ENCODE results near the gene XCL2.
"Not testable (repeated sequence)": the region's sequence is repeated elsewhere in the genome, so short reads cannot be mapped to it uniquely, and the experiment has no call there.

Gene XCL2

DNA sequence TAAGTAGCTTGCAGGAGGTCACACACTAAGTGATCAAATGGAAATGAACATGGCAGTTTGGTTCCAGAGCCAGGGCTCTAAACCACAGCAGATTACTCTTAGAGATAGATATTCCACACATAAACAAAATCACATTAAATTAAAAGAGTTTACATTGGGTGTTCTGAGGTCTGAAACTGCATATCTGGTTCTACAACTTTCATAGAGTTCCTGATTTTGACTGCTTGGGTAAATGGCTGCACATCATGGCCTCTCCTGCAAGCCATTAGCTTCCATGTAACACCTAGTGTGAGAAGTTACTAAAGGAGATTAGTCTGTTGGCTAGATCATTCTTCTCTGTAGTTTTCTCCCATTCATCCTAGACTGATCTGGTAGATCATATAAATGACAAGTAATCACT is 12.8 kb upstream of the XCL2 start:
- H3K9ac ChIP-seq (ENCODE audit: low read depth, low read length), result no peak overlapping the region
- H3K27ac ChIP-seq (ENCODE audit: low read depth, low read length), result no peak overlapping the region
- 0 out of 2 replicates have a peak, but pooled peaks cover 6% of the 10 kb centered on the region for H3K4me1 ChIP-seq (ENCODE audit: control insufficient read depth, insufficient read depth, low read length)
- H3K9me3 ChIP-seq (ENCODE audit: control insufficient read depth, insufficient read depth, low read length), result no peaks in the 10 kb centered on the region
- no peaks in the 10 kb centered on the region for H3K36me3 ChIP-seq (ENCODE audit: control insufficient read depth, insufficient read depth, low read length)
- no peak overlapping the region for H3K4me3 ChIP-seq (ENCODE audit: low read depth, low read length)
- H3K27me3 ChIP-seq (ENCODE audit: control insufficient read depth, insufficient read depth, low read length), result no peaks in the 10 kb centered on the region

DNA sequence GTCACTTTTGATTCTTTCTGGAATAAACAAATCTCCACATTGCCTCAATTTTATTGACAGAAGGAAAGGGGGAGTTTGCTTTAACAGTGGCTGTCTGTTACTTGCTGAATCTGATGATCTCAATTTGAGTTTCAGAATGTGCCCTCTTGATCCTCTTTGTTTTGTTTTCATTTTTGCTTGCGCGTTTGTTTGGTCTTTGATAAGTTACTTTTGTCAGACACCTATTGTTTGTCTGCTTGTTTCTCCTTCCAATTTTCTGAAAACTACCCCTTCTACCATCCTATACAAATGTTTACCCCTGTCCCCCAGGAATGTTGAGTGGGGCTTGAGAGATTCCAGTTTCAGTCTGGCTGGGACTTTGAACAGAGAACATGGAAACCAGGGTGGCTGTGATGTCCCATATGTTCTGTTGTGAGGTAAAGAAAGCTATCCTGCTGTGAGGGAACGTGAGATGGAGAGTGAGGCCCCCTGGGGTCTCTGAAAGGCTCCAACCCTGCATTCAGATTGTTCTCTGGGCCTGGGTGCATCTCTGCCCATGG is 11.8 kb upstream of the XCL2 start:
- Histone ChIP-seq H3K4me3 (ENCODE audit: low read depth, low read length) (no peak overlapping the region), H3K36me3 (ENCODE audit: control insufficient read depth, insufficient read depth, low read length) (no peaks in the 10 kb centered on the region), H3K9ac (ENCODE audit: low read depth, low read length) (no peak overlapping the region), H3K27ac (ENCODE audit: low read depth, low read length) (no peak overlapping the region), H3K4me1 (ENCODE audit: control insufficient read depth, insufficient read depth, low read length) (0 out of 2 replicates have a peak, but pooled peaks cover 6% of the 10 kb centered on the region), H3K27me3 (ENCODE audit: control insufficient read depth, insufficient read depth, low read length) (no peaks in the 10 kb centered on the region), H3K9me3 (ENCODE audit: control insufficient read depth, insufficient read depth, low read length) (no peaks in the 10 kb centered on the region)

DNA sequence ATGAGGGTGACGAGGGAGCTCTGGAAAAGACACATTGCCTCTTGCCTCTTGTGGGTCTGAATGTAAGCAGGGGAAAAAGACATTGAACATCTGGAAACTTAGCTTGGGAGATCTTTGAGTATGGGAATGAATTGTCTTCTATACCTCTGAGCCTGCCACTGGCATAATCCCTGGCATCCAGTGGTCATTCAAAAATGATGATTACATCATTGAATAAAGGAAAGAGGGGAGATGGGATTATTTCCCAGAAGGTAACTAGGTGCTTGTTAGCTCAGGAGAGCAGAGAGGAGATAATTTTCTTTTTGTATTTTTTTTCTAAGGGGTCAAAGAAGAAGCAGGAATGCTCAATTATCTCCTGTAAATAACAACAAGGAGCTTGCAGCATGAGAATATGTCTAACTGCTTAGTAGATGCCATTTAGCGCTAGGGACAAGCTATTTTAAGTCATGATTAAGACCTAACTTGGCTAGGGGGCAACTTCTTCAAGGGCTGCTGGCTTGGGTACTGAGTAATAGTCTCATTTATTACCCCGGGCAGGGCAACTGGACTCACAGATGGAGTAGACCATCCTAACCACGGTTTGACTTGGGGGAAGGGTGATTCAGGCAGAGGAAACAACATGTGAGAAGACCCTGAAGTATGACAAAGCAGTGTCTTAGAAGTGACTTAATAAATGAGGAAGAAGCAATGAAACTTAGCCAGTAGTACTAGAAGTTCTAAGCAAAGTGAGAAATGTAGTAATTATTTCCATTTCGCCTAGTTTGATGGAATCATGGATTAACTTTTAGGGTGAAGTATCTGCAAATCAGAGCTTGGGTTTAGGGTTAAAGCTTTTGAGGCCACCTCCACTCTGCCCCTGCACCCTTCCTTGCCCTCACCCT is 11.0 kb upstream of the XCL2 start:
- Histone ChIP-seq H3K9ac (ENCODE audit: low read depth, low read length) (no peak overlapping the region), H3K4me3 (ENCODE audit: low read depth, low read length) (no peak overlapping the region), H3K27ac (ENCODE audit: low read depth, low read length) (no peak overlapping the region), H3K4me1 (ENCODE audit: control insufficient read depth, insufficient read depth, low read length) (0 out of 2 replicates have a peak, but pooled peaks cover 6% of the 10 kb centered on the region), H3K9me3 (ENCODE audit: control insufficient read depth, insufficient read depth, low read length) (no peaks in the 10 kb centered on the region), H3K36me3 (ENCODE audit: control insufficient read depth, insufficient read depth, low read length) (no peaks in the 10 kb centered on the region), H3K27me3 (ENCODE audit: control insufficient read depth, insufficient read depth, low read length) (no peaks in the 10 kb centered on the region)

DNA sequence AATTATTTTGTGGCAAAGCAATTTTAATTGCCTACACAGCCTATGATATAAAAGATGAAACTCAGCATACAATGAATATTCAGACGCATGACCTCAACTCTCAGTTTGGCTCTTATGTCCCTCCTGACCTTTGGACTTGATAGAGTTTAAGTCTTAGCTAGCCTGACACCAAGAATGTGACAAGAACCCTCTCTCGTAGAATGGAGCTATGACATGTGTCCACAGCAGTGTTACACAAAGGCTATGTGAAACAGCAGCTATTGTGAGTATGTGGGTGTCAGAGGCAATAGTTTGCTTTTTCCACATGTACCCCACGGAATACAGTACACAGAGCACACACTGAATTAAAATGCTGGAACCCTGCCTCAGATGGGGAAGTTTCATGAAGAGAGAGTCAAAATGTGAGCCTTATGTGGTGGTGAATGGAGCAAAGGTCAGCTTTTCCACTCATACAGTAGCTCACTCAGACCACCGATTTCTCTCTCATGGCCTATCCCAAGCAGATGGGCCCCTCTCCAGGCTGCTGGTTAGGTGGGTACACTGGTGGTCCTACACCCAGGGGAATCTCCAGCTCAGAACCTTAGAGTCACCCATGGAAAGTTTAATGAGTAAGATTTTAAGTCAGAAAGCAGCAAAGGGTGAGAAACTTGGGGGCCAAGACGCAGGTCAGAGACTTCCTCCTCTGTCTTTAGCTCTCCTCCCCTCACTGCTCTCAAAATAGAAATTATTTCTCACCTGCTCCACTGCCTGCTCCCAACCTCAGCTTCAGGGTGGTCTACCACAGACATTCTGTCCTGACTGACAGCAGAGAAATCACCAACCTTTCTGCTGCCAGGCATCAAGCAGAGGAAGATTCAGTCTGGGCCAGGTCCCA is 10.1 kb upstream of the XCL2 start:
- H3K27ac ChIP-seq (ENCODE audit: low read depth, low read length), result no peak overlapping the region
- no peak overlapping the region for H3K4me3 ChIP-seq (ENCODE audit: low read depth, low read length)
- no peaks in the 10 kb centered on the region for H3K27me3 ChIP-seq (ENCODE audit: control insufficient read depth, insufficient read depth, low read length)
- H3K9me3 ChIP-seq (ENCODE audit: control insufficient read depth, insufficient read depth, low read length), result no peaks in the 10 kb centered on the region
- H3K4me1 ChIP-seq (ENCODE audit: control insufficient read depth, insufficient read depth, low read length), result 0 out of 2 replicates have a peak, but pooled peaks cover 6% of the 10 kb centered on the region
- H3K36me3 ChIP-seq (ENCODE audit: control insufficient read depth, insufficient read depth, low read length), result no peaks in the 10 kb centered on the region
- H3K9ac ChIP-seq (ENCODE audit: low read depth, low read length), result no peak overlapping the region

DNA sequence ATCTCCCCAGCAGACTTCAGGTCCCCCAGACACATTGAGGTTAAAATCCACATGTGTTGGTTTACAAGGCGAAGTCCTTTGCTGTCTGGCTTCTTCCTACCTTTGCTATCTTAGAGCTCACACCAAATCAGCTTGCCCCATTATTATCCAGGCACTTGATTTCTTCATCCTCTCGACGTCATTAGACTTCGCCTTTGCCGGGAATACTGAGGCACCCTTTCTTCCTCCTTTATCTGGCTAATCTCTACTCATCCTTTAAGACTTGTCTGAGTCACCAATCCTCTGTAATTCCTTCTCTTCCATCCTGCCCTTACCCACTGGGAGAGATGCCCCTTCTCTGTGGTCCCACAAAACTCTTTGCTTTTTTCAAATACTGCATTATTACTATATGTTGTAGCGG is 9.2 kb upstream of the XCL2 start:
- Histone ChIP-seq H3K9me3 (ENCODE audit: control insufficient read depth, insufficient read depth, low read length) (no peaks in the 10 kb centered on the region), H3K36me3 (ENCODE audit: control insufficient read depth, insufficient read depth, low read length) (no peaks in the 10 kb centered on the region), H3K27ac (ENCODE audit: low read depth, low read length) (no peak overlapping the region), H3K4me3 (ENCODE audit: low read depth, low read length) (no peak overlapping the region), H3K4me1 (ENCODE audit: control insufficient read depth, insufficient read depth, low read length) (0 out of 2 replicates have a peak, but pooled peaks cover 6% of the 10 kb centered on the region), H3K27me3 (ENCODE audit: control insufficient read depth, insufficient read depth, low read length) (no peaks in the 10 kb centered on the region), H3K9ac (ENCODE audit: low read depth, low read length) (no peak overlapping the region)

DNA sequence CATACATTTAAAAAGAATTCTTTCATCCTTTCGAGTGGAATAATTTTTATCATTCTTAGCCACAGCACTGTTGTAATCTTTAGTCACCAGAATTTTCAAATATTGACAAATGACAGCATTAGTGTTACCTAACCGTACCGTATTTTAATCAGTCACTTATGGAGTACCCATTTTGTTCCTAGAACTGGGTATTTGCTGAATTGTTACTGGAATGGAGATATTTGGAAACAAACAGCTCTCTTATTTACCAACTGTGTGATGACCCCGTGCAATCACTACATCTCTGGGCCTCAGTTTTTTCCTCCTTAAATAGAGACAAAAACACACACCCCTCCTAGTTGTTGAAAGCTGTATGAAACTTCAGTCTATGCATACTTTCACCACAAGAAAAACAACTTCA is 7.9 kb upstream of the XCL2 start:
- no peaks in the 10 kb centered on the region for H3K9me3 ChIP-seq (ENCODE audit: control insufficient read depth, insufficient read depth, low read length)
- no peak overlapping the region for H3K9ac ChIP-seq (ENCODE audit: low read depth, low read length)
- H3K27me3 ChIP-seq (ENCODE audit: control insufficient read depth, insufficient read depth, low read length), result no peaks in the 10 kb centered on the region
- 0 out of 2 replicates have a peak, but pooled peaks cover 6% of the 10 kb centered on the region for H3K4me1 ChIP-seq (ENCODE audit: control insufficient read depth, insufficient read depth, low read length)
- no peaks in the 10 kb centered on the region for H3K36me3 ChIP-seq (ENCODE audit: control insufficient read depth, insufficient read depth, low read length)
- H3K27ac ChIP-seq (ENCODE audit: low read depth, low read length), result no peak overlapping the region
- no peak overlapping the region for H3K4me3 ChIP-seq (ENCODE audit: low read depth, low read length)

DNA sequence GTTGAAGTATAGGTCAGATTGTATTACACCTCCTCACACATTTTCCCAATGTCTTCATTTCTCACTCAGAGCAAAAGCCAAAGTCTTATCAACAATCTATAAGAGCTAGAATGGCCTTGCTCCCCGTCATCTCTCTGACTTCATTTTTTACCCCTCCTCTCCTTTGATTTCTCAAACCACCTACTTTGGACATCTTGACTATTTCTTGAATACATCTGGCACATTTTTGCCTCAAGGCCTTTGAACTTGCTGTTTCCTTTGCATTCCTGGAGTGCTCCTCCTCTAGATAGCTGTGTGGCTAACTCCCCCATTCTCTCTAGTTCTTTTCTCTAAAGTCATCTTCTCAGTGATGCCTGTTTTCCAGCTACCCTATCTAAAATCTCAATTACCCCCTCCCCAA is 7.2 kb upstream of the XCL2 start:
- no peak overlapping the region for H3K27ac ChIP-seq (ENCODE audit: low read depth, low read length)
- H3K9ac ChIP-seq (ENCODE audit: low read depth, low read length), result no peak overlapping the region

DNA sequence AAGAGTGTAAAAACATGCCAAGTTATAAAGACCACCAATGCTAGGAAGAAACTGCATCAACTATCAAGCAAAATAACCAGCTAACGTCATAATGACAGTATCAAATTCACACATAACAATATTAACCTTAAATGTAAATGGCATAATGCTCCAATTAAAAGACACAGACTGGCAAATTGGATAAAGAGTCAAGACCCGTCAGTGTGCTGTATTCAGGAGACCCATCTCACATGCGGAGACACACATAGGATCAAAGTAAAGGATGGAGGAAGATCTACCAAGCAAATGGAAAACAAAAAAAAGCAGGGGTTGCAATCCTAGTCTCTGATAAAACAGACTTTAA is 2.7 kb upstream of the XCL2 start:
- not testable (repeated sequence) for H3K4me1 ChIP-seq (ENCODE audit: control insufficient read depth, insufficient read depth, low read length); H3K9me3 ChIP-seq (ENCODE audit: control insufficient read depth, insufficient read depth, low read length); H3K4me3 ChIP-seq (ENCODE audit: low read depth, low read length); H3K36me3 ChIP-seq (ENCODE audit: control insufficient read depth, insufficient read depth, low read length); H3K27me3 ChIP-seq (ENCODE audit: control insufficient read depth, insufficient read depth, low read length); H3K9ac ChIP-seq (ENCODE audit: low read depth, low read length); H3K27ac ChIP-seq (ENCODE audit: low read depth, low read length)

More for the DNA sequence above, 7.2 kb upstream of the XCL2 start:
- no peaks in the 10 kb centered on the region for H3K9me3 ChIP-seq (ENCODE audit: control insufficient read depth, insufficient read depth, low read length)
- H3K4me3 ChIP-seq (ENCODE audit: low read depth, low read length), result no peak overlapping the region
- H3K27me3 ChIP-seq (ENCODE audit: control insufficient read depth, insufficient read depth, low read length), result no peaks in the 10 kb centered on the region
- 0 out of 2 replicates have a peak, but pooled peaks cover 6% of the 10 kb centered on the region for H3K4me1 ChIP-seq (ENCODE audit: control insufficient read depth, insufficient read depth, low read length)
- no peaks in the 10 kb centered on the region for H3K36me3 ChIP-seq (ENCODE audit: control insufficient read depth, insufficient read depth, low read length)

DNA sequence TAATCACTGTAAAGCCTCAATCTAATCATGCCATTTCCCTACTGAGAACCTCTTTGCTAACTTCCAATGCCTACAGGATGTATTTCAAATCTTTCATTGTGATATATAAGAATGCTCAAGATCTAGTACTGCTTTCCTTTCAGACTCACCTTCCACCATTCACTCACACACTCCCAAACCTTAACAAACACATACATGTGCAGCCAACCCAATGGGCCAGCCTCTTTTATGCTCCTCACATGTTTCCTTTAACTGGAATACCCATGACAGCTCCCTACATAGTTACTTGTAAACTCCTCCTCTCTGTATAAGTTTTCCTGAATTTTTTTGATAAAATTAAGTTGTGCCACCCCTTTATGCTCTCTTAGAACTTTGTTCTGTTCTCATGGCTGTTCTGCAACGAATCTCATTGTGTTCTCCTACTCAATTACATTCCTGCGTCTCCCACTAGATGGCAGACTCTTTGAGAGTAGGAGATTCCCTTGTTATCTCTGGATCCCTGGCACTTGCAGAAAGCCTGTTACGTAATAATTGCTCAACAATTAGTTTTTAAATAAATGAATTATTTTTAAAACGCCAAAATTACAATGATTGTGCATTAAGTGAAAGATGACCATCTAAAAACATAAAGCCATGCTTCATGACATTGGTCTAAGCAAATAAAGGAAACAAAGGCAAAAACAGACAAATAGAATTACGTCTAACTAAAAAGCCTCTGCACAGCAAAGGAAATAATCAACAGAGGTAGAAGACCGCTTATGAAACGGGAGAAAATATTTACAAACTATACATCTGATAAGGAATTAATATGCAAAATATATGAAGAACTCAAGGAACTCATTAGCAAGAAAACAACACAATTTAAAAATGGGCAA is 2.1 kb upstream of the XCL2 start:
- H3K36me3 ChIP-seq (ENCODE audit: control insufficient read depth, insufficient read depth, low read length); H3K27ac ChIP-seq (ENCODE audit: low read depth, low read length); H3K9ac ChIP-seq (ENCODE audit: low read depth, low read length); H3K4me3 ChIP-seq (ENCODE audit: low read depth, low read length); H3K4me1 ChIP-seq (ENCODE audit: control insufficient read depth, insufficient read depth, low read length); H3K9me3 ChIP-seq (ENCODE audit: control insufficient read depth, insufficient read depth, low read length); H3K27me3 ChIP-seq (ENCODE audit: control insufficient read depth, insufficient read depth, low read length): not testable (repeated sequence)

DNA sequence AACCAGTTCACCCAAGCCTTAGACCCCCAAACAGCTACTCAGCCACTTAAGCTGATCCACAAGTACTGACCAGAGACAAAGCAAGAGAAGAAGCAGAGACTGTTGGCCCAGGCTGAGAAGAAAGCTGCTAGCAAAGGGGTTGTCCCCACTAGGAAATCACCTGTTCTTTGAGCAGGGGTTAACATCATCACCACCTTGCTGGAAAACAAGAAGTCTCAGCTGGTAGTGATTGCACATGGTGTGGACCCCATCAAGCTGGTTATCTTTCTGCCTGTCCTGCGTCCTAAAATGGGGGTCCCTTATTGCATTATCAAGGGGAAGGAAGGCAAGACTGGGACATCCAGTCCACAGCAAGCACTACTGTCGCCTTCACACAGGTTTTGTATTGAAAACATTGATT is 819 bp downstream of the XCL2 start:
- not testable (repeated sequence) for H3K27ac ChIP-seq (ENCODE audit: low read depth, low read length); H3K9ac ChIP-seq (ENCODE audit: low read depth, low read length); H3K36me3 ChIP-seq (ENCODE audit: control insufficient read depth, insufficient read depth, low read length); H3K27me3 ChIP-seq (ENCODE audit: control insufficient read depth, insufficient read depth, low read length); H3K4me3 ChIP-seq (ENCODE audit: low read depth, low read length); H3K4me1 ChIP-seq (ENCODE audit: control insufficient read depth, insufficient read depth, low read length); H3K9me3 ChIP-seq (ENCODE audit: control insufficient read depth, insufficient read depth, low read length)
